ENCODE results near the gene SLX9.
"Not testable (repeated sequence)": the region's sequence is repeated elsewhere in the genome, so short reads cannot be mapped to it uniquely, and the experiment has no call there.

The SLX9 gene

DNA sequence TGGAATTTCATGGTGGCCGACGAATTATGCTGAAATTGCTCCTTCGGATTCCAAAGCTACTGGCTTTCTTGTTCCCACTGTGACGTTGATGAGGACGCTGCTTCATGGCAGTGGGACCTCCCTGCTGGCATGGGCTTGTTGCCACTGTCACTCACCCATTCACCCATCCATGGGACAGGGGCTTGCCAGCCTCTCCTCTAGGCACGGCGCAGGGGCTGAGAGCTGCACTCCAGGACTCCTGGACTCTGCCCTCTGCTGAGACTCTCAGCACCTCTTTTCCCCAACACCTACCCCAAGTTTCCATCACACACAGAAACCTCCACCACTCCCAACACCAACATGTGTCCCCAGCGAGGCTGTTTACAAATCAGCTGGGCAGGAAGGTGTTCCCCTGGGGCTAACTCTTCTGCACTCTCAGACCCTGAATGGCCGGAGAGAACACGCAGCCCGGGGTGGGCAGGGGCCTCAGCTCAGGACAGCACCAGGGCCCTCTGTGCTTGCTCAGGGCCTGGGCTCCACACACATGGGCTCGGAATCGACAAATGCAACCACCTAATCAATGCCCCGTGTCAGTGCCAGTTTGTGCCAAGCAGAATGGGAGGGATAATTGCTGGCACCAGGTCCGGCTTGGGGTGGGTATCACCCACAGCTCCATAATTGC lies 22.3 kb upstream of the SLX9 start:
- DNase-seq: no peak

DNA sequence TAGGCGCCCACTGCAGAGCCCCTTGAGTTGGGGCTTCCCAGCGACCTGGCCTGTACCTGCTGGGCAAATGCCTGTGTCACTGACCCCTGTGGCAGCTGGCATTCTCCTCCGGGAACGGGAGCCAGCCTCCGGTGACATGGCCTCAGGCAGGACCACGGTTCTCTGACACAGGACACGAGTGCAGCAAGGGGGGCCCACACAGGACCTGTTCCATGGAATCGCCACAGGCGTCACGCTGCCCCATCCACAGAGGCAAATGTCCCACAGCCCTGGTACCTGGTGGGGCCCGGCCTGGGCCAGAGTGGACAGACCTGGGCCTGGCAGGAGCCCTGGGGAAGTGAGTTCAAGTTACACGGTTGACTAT lies 21.7 kb upstream of the SLX9 start:
- no peak for DNase-seq

DNA sequence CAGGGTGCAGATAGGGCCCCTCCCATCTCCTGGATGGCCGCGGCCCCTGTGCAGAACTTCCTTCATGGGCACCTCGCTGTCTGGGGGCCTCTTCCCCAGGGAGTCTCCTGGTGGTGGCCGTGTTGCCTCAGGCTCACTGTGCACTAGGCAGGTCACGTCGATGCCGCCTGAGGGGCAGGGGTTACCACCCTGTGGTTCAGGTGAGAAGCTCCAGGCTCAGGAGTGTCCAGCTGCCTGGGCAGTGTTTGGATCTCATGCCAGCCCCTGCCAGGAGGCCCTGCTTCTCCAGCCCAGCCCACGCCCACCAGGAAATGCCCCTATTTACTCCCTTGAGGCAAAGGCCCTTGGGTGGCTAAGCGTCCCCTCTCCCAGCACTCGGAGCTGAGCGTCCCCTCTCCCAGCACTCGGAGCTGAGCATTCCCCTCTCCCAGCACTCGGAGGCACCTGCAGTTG lies 21.2 kb upstream of the SLX9 start:
- no peak for DNase-seq

DNA sequence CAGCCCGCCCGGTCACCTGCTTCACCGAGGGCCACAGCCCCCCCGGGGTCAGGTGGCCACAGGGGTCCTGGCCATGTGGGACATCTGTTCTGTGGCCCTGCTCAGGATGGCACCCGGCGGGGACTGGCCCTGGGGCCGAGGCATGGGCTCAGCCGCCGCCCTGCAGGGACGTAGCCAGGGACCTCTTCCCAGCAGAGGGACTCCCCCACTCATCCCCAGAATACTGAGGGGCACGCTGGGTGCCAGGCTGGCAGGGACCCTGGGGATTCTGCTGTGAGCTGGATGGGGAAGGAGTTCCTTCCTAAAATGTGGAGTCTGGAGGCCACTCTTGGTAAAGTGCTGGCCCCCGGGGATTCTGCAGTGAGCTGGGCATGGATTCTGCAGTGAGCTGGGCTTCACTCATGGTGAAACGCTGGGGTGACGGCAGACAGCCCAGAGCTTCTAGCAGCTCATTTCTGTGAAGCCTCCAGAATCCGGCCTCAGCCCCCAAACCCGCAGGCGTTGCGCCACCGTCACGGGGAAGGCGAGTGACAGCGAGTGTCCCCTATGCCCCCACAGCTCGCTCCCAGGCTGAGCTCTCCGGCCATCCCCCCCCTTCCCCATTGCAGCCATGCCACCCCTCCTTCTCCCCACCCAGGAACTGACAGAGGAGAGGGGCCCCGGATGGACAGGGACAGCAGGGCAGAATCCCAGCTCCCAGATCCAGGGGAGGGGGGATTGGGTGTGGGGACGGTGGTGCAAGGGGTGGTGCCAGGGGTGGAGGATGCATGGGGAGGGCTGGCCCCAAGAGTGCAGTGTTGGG lies 20.5 kb upstream of the SLX9 start:
- DNase-seq: no peak

DNA sequence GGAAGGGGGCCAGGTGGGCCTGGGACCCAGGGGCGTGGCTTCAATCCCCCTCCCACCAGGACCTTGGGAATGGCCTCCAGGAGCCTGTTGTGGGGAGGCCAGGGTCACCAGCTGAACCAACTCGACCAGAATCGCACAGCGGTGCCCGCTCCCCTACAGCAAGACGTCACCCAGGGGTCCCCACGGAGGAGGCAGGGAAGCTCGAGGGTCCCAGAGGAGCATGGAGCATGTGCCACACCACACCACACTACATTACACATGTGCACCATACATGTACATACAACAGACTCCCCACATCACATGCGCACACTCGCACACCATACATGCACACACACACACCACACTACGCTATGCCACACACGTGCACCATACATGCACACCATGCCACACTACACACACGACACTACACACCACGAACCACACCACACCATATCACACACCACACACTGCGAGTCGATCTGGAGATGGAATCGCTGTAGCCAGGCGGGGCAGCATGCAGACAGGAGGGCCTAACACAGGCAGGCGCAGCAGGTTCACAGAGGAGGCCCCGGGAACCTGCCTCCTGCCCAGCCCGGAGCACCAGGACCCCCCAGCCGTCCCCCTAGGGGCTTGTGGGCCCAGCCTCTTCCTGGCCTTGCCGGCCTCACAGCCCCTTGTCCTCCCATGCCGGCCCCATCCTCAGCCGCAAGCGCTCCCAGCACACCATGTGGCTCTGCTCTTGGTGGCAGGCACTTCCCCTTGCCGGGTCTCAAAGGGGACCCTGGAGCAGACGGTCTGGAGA lies 19.7 kb upstream of the SLX9 start:
- DNase-seq: no peak

DNA sequence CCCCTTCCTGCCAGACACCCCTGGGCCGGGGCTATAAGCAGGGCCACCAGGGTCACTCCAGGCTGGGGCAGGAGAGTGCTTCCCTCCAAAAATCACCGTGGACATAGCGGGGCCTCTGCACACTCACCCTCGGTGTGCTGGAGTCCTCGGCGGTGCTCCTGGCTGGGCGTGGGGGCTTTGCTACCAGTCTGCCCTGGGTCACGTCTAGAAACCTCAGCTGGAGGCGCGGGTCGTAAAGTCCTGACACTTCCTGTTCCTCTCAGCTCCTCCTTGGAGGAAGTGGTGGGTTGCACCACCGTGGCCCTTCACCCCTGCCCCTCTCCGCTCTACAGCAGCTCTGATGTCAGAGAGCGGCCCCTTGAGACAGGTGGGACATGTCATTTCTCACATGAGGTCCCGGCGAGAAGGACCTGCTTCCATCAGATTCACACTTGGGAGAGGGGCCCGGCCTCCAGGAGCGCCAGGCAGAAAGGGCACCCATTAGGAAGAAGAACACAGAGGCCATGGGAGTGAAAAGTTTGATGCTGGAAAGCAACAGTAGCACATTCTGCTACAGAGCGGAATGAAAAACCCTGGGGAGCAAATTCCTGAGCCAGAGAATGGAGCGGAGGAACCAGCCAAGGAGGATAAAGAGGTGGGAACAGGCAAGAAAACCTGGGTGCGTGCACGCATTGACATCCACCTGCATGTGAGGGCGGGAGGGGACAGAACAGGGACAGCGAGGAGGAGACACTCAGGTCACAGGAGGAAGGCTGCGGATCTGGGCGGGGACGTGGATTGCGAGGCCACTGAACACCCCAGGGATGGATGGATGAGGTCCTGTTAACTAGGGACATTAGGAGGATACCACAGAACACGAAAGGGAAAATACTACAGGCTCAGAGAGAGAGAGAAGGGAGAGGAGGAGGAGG lies 18.9 kb upstream of the SLX9 start, which contains the start of gene ITGB2:
Gene ITGB2, minus strand, starts transcription at position 206 of the 911 bp plus-strand sequence. CDS start 10,117 bp downstream, outside the sequence.
- peak; percentile 14 to 71 for DNase-seq

DNA sequence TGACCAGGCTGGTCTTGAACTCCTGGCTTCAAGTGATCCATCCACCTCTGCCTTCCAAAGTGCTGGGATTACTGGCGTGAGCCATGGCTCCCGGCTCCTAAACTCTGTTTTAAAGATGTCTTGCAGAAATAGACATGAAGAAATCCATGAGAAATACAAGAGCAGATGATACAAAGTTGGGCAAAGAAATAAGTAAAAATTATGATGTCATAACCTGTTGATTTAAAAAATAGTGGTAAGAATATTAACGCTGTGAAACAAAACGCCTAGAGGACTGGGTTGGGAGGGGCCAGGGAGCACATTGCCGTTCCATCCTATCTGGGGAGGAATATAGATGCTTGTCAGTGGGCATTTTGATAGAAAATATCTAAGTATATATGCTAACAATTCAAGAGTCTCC lies 17.9 kb upstream of the SLX9 start:
- no peak for DNase-seq

DNA sequence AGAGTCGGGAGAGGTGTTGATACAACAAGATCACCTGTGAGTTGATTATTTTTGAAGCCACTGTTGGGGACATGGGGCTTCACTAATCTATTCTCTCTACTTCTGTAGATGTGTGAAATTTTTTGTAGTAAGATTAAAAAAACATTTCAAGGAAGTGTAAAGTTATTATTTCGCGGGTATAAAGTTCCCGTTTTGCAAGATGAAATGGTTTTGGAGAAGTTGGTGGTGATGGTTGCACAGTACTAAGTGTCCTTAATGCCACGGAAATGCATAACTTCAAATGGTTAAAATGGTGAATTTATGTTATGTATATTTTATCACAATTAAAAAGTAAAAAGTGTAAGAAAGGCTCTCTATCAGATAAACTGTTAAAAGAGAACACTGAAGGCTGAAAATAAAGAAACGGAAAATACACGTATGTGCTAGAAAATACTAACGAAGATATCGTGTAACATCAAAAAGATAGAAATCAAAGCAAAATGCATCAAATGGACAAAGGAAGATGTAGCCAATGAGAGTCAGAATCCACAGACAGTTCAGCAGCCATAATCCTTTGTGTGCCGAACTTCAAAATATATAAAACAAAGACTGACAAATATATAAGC lies 16.2 kb upstream of the SLX9 start:
- DNase-seq: peak in 1 of 2 donors; percentile 31

DNA sequence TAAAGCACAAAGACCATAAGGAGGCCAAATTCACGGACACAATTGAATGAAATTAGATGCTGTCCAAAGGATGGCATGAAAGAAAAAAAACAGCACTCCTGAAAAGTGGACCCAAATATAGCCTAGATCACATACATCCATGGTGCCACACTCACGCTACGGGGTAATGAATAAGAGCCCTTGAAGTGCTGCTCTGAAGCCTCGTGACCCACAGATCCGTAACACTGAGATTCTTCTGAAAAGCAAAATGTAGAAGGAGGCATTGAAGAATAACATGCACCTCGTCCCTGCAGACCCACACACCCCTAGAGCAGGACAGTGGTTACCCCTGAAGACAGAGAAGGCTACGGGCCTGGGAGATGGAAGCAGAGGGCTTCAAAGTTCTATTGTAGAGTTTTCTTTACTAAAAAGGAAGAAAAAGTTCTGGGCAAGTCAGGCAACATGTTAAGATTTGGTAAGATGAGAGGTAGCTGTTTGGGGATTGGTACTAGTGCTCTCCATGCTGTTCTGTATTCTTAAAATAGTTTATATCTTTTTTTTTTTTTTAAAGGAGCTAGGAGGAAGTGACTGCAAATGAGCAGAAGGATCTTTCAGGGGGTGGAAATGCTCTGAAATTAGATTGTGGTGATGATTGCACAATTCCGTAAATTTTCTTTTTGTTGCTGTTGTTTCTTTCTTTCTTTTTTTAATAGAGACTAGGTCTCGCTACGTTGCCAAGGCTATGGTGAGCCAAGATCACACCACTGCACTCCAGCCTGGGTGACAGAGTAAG lies 15.0 kb upstream of the SLX9 start:
- peak in 1 of 2 donors; percentile 89 for DNase-seq

DNA sequence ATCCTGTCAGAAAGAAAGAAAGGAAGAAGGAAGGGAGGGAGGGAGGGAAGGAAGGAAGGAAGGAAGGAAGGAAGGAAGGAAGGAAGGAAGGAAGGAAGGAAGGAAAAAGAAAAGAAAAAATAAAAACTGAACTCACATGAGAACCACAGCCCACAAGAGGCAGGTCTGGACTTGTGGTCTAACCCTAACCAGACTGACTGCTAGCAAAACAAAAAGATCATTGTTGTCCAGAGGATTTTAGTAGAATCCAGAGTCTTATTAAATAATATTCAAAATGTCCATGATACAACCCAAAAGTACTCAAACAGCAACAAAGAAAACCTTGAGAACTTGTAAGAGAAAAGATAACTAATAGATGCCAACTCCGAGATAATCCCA lies 14.5 kb upstream of the SLX9 start:
- DNase-seq: no peak

DNA sequence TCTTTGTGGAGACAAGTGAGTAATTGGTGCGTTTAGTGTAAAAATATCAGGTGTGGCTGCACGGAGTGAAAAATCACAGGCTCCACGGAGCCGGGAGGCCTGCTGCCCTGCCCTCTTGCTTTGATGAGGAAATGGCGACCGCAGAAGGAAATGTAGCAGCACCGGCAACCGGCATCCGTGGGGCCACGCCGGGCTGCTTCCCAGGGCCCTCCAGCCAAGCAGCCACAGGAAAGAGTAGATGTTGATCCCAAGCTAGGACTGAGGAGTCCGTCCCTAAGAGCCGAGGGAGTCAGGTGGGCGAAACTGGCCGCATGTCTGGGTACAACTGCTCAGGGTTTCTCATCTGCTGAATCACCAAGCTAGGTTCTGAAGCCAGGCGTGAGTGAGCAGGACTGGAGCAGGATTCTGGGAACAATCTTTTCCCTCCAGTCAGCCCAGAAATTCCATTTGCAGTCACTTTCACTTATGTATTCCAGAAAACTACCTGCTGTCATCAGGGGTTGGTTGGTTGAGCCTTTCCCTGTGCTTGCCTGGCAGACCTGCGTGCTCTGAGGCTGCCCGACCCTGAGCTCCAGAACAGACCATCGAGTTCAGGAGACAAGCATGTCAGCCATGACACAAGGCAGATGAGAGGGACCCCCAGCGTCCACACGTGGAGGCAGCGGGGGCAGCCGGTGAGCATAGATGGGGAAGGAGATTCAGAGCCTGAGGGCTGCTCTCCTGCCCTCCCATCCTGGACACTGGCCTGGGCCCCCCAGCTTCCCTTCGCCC lies 13.3 kb upstream of the SLX9 start:
- DNase-seq: no peak

DNA sequence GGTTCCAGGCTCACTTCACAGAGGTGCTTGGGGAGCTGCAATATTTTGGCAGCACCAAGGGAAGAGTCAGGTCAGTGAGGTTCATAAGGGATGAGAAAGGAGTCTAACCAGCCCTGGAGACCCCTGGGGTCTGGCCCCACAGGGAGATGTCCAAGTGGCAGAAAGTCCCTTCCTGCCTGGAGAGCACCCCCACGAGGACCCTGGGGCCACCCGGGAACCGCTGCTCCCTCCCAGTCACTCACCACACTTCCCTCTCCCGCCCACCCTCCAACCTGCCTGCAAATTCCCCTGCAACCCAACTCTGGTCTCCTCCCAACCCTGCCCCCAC lies 12.6 kb upstream of the SLX9 start:
- DNase-seq: no peak

DNA sequence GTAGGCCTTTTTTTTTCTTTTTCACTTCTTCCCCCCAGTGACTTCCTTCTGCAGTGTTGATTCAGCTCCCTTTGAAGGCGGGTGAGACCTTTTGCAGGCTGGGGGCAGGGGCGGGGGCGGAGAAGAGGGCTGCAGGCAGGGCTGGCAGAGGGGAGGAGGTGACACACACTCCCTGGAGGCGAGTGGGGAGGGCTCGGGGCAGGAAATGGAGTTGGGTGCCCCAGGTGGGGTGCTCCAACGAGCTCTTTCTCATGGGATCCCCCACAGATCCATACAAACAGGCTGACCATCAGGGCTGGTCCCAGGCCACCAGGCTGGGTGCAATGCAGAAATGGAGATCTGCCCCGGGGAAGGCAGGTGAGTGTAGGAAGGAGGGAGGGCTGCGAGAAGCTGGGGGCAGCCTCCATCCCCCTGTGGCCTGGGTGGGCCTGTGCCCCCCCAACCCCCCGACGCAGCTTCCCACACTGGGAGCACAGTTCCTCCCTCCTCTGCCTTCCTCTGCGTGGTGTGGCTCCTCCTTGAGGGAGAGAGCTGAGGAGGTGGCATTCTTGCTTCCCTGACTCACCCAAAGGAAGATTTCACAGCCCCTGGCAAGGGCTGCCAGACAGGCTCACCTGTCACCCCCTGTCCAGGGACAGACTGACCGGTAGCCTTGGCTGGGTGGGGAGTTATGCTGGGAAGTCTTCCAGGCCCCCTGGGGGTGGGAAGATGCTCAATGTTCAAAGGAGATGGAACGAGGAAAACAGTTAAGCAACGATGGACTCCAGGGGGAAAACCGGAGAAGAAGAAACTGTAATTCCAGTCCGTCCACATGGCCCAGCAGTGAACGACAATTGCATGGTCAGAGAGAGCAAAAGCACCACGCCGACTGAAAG lies 12.0 kb upstream of the SLX9 start:
- DNase-seq: peak; percentile 32 to 77

DNA sequence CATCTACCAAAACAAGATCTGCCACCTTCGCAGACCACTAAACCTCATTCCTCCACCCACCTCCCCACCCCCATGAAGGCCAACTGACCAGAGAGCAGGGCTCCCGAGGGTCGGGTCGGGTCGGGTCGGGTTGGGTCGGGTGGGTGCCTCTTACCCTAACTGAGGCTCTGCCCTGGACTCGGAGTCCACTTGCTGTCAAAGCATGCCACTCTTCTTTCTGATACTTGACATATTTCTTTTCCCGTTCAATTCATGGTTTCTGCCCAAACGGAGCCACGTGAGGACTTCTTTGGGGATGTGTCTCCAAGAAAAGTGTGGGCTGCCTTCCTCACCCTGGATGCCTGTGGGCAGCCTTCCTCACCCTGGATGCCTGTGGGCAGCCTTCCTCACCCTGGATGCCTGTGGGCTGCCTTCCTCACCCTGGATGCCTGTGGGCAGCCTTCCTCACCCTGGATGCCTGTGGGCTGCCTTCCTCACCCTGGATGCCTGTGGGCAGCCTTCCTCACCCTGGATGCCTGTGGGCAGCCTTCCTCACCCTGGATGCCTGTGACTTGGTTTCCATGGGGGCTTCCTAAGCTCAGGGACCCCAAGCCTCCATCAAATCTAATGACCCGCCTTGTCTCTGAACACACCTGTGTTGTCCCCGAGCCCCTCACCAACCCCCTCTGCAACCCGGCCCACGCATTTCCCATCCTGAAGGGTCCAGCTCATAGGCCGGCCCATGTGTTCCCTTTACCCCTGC lies 11.2 kb upstream of the SLX9 start:
- not testable (repeated sequence) for DNase-seq

DNA sequence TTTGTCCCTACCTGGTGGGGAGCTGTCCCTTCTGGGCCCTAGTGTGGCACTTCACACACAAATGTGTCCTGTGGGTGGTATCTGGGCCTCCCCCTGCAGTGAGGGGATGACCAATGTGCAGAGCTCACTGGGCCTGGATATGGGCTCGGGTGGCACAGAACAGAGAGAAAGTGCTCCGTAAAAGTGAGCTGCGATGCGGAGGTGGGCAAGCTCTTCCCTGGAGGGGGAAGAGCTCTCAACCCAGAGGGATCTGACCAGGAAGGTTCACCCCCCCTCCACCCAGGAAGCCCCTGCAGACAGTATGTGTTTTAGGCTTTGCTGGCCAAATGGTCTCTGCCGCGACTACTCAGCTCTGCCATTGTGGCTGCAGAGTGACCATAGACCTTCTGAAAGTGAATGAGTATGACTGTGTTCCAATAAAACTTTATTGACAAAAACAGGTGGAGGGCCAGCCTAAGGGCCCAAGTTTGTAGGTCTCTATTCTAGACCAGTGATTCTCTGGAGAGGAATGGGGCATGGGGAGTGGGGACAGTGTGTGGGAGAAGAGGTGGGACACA lies 10.5 kb upstream of the SLX9 start:
- no peak for DNase-seq

DNA sequence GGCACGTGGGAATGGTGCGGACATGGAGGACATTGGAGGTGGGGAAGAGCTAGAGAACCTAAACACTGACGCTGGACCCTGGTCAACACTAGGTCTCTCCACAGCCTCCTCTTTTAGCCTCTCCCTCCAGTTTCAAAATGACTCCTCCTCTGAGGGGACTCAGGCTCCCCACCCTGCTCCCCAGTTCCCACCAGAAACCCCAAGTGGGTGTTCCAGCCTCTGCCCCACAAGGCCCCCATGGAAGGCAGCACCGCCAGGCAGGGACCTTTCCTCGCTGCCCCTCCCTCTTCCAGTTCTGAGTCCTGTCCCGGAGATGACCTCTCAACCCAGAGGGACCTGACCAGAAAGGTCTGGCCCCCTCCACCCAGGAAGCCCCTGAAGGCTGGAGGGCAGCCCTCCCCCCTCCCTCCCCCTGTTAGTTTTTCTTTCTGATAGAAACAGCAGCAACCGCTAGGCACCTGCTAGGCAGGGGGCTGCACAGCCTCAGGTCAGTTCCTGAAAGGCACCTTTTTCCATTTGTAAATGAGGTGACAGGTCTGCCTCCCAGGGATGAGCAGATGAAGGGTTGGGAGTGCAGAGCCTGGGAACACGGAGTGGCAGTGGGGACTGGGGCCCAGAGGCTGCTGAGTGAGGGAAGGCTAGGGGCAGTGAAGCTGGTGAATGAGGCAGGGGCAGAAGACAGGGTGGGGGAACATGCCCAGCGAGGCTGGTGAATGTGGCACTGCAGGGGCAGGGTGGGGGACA lies 9.9 kb upstream of the SLX9 start:
- DNase-seq: no peak

DNA sequence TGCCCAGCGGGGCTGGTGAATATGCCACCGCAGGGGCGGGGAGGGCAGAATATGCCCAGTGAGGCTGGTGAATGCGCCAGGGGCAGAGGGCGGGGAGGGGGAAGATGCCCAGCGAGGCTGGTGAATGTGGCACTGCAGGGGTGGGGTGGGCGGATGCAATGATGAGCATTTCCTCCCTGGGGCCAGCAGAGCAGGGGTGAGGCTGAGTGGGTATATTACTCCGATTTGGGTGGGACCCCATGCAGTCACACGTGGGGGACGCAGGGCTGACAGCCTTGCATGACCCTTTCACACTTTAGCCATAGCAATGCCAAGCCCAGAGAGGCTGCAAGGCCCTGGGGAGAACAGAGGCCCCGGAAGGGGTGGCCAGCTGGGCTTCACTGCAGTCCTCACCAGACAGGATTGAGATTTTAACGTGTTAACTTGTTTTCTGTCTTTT lies 9.3 kb upstream of the SLX9 start:
- DNase-seq: peak in 1 of 2 donors; percentile 26

DNA sequence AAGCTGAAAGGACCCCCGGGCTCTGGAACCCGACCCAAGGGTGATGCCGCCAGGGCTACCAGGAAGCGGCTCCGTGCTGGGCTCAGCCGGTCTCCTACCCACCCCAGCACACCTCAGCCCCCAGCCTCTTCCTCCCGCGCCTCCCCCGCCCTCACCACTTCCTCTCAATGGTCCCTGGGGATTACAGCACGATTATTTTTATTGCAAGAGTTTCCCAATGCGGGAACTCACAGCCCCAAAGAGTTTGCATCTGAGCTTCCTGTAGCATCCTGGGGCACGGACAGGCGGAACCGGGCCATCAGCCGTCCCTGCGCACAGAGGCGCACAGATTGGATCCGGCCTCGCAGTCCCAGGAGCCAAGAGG lies 8.7 kb upstream of the SLX9 start:
- no peak for DNase-seq
